ENCODE results near the gene NDUFS8. TPM values are rescaled to one million over a fixed set of nuclear protein-coding genes. Genes with fewer than 3 reads are reported as not detected.

NDUFS8 gene
- total and polyA plus RNA-seq, 2 of the 13 experiments (the other 11 are each of a cell fraction or from before 2014, with no cell fraction given): 96.7 to 158 TPM

DNA sequence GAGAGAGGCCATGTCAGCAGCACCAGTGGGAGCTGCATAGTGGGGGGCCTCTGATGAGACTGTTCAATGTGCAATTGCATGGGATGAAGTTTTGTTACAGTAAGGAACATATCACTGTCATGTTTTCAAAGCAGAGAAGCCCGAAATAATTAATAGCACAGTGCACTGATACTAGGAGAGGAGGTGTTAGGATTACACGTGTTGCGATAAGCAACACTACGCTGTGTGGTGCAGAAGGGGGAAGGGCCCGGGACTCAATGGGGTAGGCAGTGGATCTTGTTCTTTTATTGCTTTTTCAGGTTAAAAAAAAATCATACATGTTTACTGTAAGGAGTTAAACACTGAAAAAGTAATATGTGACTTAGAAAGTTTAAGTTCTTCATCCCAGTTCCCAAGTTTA, 37.5 kb downstream of the NDUFS8 start (continued):
- no peak for TF ChIP-seq ZNF33A (CRISPR knock-in tag; IDR thresholded peaks at IDR 0.05; ENCODE audit: borderline replicate concordance)

- H3K9ac ChIP-seq (ENCODE audit: insufficient read depth, low read depth, low read length): no peak overlapping the region
- FAIRE-seq (no peak), ATAC-seq (no peak; the same call in 2 of the 3 replicates), DNase-seq (ENCODE audit: low spot score) (no peak)
- H3K36me3 ChIP-seq (replicated peaks in 1 of 2; ENCODE audit: control insufficient read depth in 1 of 2, insufficient read depth in 2 of 2, low read length in 2 of 2): peaks cover 59 to 97% of the 10 kb centered on the region in 2 experiments
- no peaks in the 10 kb centered on the region for H3K27me3 ChIP-seq (ENCODE audit: control insufficient read depth in 1 of 2, insufficient read depth in 2 of 2, low read length in 2 of 2)
- H3K4me1 ChIP-seq (ENCODE audit: insufficient read depth, low read length): peaks cover 13% of the 10 kb centered on the region
- H3K4me3 ChIP-seq (replicated peaks in 1 of 3; ENCODE audit: insufficient read depth in 1 of 3, low read depth in 2 of 3, low read length in 3 of 3): no peak overlapping the region
- H2AFZ ChIP-seq (ENCODE audit: low read length): no peak overlapping the region
- H3K9me3 ChIP-seq (ENCODE audit: low read length): no peaks in the 10 kb centered on the region
- H3K4me2 ChIP-seq (ENCODE audit: low read depth, low read length): no peak overlapping the region
- peaks cover 8% of the 10 kb centered on the region; the same call in 1 of the 2 replicates for H4K20me1 ChIP-seq (ENCODE audit: insufficient read depth, low read length)
- TF ChIP-seq, protein P1, sequence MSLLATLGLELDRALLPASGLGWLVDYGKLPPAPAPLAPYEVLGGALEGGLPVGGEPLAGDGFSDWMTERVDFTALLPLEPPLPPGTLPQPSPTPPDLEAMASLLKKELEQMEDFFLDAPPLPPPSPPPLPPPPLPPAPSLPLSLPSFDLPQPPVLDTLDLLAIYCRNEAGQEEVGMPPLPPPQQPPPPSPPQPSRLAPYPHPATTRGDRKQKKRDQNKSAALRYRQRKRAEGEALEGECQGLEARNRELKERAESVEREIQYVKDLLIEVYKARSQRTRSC (CRISPR knock-in tag; IDR thresholded peaks at IDR 0.05; ENCODE audit: low read depth): no peak
- no peak for TF ChIP-seq THYN1 (CRISPR knock-in tag; IDR thresholded peaks at IDR 0.05; ENCODE audit: borderline replicate concordance, low read depth)
- TF ChIP-seq, protein P2, sequence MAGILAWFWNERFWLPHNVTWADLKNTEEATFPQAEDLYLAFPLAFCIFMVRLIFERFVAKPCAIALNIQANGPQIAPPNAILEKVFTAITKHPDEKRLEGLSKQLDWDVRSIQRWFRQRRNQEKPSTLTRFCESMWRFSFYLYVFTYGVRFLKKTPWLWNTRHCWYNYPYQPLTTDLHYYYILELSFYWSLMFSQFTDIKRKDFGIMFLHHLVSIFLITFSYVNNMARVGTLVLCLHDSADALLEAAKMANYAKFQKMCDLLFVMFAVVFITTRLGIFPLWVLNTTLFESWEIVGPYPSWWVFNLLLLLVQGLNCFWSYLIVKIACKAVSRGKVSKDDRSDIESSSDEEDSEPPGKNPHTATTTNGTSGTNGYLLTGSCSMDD (CRISPR knock-in tag; IDR thresholded peaks at IDR 0.05): no peak
- TF ChIP-seq ZNF317 (CRISPR knock-in tag; IDR thresholded peaks at IDR 0.05): no peak
- no peak for TF ChIP-seq HMGXB3 (CRISPR knock-in tag; IDR thresholded peaks at IDR 0.05; ENCODE audit: borderline replicate concordance)
- intact Hi-C loops (cut with micrococcal nuclease; ENCODE audit: unreplicated experiment): no loop called here
- ChIA-PET POLR2A (no interaction called here), CTCF (ENCODE audit: low intra/inter-chr PET ratio, low total read pairs) (no interaction called here)
- H3K27ac ChIP-seq (ENCODE audit: extremely low read length, insufficient read depth, low read length): no peak overlapping the region
- no TSS peak for BruUV-seq (replicated peaks)
- peaks cover 20% of the 10 kb centered on the region for H3K79me2 ChIP-seq (ENCODE audit: insufficient read depth, low read length)
- in situ Hi-C loops (cut with HindIII; ENCODE audit: extremely low pct_ligation_motif_present, low pct_unique_long_range_greater_than_20kb): loop anchor here (10.0 kb wide), 1 partner anchor 133 kb away; no protein-coding TSS in a partner anchor
- 100% methylated on average over 2 of the region's 3 CpGs for WGBS (ENCODE audit: low lambda C conversion rate)
Observed at GRCh38 chr11:68071281-68072048, 41.0 kb downstream of the NDUFS8 start.
